ENCODE data around the gene TMEM221.
"Not testable (repeated sequence)": the region's sequence is repeated elsewhere in the genome, so short reads cannot be mapped to it uniquely, and the experiment has no call there.

Gene TMEM221

GRCh38 chr19:17448131-17448967, at the start of gene TMEM221:
Gene TMEM221, minus strand, starts transcription at chr19:17448668. Its CDS starts 206 bp downstream, at chr19:17448462.
- DNase-seq = no peak

- DNase-seq = no peak
Observed at GRCh38 chr19:17497149-17497798, 48.8 kb upstream of the TMEM221 start.

GRCh38 chr19:17496337-17496997, 48.0 kb upstream of the TMEM221 start:
- DNase-seq = peak; percentile 39

GRCh38 chr19:17495639-17496296, 47.3 kb upstream of the TMEM221 start:
- DNase-seq = no peak

- no peak for DNase-seq
Observed at GRCh38 chr19:17491287-17491686, 42.8 kb upstream of the TMEM221 start.

GRCh38 chr19:17490411-17490810, 41.9 kb upstream of the TMEM221 start:
- DNase-seq = no peak

GRCh38 chr19:17489392-17490030, 41.0 kb upstream of the TMEM221 start:
- no peak for DNase-seq

- peak; percentile 64 for DNase-seq
Observed at GRCh38 chr19:17488593-17489391, 40.3 kb upstream of the TMEM221 start.

GRCh38 chr19:17487284-17488121, 39.0 kb upstream of the TMEM221 start:
- DNase-seq = no peak

GRCh38 chr19:17486545-17487240, 38.2 kb upstream of the TMEM221 start:
- no peak for DNase-seq

- no peak for DNase-seq
Observed at GRCh38 chr19:17484520-17485185, 36.2 kb upstream of the TMEM221 start.

GRCh38 chr19:17483605-17484002, 35.1 kb upstream of the TMEM221 start:
- no peak for DNase-seq

- DNase-seq = no peak
Observed at GRCh38 chr19:17482877-17483604, 34.6 kb upstream of the TMEM221 start.

GRCh38 chr19:17481986-17482385, 33.5 kb upstream of the TMEM221 start:
- no peak for DNase-seq

- no peak for DNase-seq
Observed at GRCh38 chr19:17479325-17479791, 30.9 kb upstream of the TMEM221 start.

- DNase-seq = no peak
Observed at GRCh38 chr19:17475541-17476115, 27.2 kb upstream of the TMEM221 start.

- not testable (repeated sequence) for DNase-seq
Observed at GRCh38 chr19:17475011-17475540, 26.6 kb upstream of the TMEM221 start.

- DNase-seq = no peak
Observed at GRCh38 chr19:17473041-17473440, 24.6 kb upstream of the TMEM221 start.

Data from GF-D8 (cell line).